ENCODE data around the gene POLR2A.
A peak's percentile ranks its signal among the peaks of the same experiment; 100 is the strongest.

DNA sequence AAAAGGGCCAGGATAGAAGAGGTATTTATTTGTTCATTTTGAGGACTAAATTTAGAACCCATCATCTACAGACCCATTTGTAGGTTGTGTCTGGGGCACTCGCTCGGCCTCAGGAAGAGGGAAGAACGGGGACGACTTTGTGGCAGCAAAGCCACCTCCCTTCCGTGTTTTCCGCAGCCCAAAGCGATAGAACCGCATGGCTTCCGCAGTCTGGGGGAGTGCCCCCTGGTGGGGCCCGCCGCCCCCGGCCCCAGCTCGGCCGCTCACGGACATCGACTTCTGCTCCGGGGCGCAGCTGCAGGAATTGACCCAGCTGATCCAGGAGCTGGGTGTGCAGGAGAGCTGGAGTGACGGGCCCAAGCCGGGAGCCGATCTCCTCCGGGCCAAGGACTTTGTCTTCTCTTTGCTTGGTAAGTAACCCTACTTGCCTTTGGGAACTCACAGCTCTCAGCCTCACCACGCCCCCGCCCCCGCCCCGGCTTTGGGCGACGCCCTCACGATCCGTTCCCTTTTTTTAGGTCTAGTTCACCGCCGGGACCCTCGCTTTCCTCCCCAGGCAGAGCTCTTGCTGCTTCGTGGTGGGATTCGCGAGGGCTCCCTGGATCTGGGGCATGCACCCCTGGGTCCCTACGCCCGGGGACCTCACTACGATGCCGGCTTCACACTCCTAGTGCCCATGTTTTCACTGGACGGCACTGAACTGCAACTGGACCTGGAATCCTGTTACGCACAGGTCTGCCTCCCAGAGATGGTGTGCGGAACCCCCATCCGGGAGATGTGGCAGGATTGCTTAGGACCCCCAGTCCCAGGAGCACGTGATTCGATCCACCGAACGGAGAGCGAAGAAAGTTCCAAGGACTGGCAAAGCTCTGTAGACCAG is 48.2 kb upstream of the POLR2A start:
- TF ChIP-seq, protein P1, sequence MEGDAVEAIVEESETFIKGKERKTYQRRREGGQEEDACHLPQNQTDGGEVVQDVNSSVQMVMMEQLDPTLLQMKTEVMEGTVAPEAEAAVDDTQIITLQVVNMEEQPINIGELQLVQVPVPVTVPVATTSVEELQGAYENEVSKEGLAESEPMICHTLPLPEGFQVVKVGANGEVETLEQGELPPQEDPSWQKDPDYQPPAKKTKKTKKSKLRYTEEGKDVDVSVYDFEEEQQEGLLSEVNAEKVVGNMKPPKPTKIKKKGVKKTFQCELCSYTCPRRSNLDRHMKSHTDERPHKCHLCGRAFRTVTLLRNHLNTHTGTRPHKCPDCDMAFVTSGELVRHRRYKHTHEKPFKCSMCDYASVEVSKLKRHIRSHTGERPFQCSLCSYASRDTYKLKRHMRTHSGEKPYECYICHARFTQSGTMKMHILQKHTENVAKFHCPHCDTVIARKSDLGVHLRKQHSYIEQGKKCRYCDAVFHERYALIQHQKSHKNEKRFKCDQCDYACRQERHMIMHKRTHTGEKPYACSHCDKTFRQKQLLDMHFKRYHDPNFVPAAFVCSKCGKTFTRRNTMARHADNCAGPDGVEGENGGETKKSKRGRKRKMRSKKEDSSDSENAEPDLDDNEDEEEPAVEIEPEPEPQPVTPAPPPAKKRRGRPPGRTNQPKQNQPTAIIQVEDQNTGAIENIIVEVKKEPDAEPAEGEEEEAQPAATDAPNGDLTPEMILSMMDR (IDR thresholded peaks at IDR 0.05): no peak
- TF ChIP-seq EZH2phosphoT487 (IDR thresholded peaks at IDR 0.05): peak; percentile 34

All from neural progenitor cell (in vitro differentiated cells).